Activated gamma-delta T cell treated with Interleukin-2 at 50 U/mL for 16 hours (primary cell): Measurements from ENCODE around the gene CACNA2D3.

Experiments
- DNase-seq: peaks from one replicate; pipeline ENCODE4 v3.0.0-alpha.2; 2020

CACNA2D3 gene

GRCh38 chr3:54283470-54283869 is 161.1 kb downstream of the CACNA2D3 start:
- no peak for DNase-seq

- DNase-seq: no peak
These were observed 171.9 kb downstream of the CACNA2D3 start for GRCh38 chr3:54294214-54294613.

- no peak for DNase-seq
These were observed 174.2 kb downstream of the CACNA2D3 start for GRCh38 chr3:54296531-54296930.

GRCh38 chr3:54299169-54299935 is 177.0 kb downstream of the CACNA2D3 start:
- DNase-seq: no peak

- no peak for DNase-seq
These were observed 181.4 kb downstream of the CACNA2D3 start for GRCh38 chr3:54303517-54304375.

DNA sequence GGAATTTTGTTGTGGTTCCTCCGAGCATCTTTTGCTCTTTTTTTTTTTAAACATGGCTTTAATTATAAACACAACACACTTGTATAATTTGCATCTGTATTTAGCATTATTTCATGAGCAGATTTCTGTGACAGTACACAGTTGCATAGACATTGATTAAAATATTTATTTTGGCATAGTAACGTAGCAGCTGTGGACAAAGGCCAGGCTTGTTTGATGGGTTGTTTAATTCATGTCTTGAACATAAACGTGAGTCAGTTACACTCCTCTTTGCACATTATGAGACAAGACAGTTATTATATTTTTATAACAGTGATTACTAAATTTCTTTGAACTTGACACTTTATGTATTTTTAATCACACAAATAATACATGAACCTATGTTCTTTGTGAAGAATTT is 182.5 kb downstream of the CACNA2D3 start:
- DNase-seq: no peak

DNA sequence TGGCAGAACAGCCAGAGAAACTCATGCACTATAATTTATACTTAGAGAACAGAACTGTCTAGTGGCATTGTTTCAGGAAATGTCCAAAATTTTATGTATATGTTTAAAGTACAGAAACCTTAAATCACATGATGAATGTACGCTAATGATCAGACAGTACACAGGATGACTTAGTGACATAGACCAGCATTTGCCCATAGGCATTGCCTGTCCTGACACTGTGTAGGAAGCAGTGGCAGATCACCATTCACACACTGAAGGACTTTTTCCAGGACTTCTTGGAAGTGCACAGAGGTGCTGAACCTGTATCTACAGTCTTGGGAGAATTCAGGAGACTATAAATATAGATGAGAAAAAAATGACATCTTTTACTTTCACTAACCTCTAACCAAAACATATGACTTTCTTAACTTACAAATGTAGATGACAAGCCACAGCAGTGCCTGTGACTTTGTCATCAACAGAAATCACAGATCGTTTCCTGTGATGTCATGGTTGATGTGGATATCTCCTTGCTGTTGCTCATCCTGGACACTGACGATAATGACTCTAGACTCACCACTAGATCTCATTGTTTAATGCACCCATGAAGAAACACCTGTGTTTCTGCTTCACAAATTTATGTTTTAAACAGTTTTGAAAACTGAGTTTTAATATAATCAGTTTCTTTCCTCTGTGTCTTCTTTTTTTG is 183.2 kb downstream of the CACNA2D3 start:
- DNase-seq: no peak

DNA sequence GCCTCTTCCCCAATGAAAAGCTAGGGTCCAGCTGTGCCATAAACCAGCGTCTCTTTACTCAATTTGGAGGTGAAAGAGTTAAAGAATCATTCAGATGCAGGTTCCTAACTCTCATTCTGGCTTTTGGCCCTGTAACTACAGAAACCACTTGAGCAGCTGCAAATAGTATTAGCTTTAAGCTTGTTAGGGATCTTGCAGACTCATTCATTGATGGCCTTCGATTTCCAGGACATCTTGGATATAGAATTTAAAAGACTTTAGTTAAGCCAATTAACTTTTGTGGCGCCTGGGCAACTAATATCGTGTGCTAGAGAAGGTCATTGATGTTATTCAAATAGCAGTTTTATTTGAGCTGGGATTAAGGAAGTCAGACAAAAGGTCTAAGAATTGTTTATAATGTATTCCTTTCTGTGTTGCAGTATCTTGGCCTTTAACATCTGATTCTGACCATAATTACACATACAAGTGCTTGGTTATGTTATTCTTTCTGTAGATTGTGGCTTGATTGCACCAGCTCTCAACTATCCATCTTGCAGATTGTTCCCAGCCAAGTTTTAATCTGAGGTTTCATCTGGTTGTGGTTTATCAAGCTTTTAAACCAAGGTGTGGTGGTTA is 185.3 kb downstream of the CACNA2D3 start:
- DNase-seq: no peak

DNA sequence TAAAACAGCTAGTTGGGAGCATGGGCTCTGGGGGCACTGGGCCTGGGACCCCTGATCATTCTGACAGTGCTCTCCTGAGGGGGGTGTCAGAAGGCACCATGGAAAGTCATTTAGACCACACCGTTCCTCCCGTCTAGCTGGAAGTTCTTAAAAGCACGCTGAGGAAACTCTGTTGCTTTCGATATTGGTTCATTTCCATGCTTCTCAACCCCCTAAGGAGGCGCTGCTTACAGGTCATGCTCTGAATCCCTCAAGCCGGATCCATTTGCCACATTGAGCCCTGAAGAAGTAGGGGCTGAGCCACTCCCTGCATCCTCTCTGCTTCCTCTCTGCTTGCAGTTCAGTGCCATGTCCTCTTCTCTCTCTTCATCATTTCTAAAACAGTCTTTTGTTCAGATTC is 187.2 kb downstream of the CACNA2D3 start:
- DNase-seq: no peak

DNA sequence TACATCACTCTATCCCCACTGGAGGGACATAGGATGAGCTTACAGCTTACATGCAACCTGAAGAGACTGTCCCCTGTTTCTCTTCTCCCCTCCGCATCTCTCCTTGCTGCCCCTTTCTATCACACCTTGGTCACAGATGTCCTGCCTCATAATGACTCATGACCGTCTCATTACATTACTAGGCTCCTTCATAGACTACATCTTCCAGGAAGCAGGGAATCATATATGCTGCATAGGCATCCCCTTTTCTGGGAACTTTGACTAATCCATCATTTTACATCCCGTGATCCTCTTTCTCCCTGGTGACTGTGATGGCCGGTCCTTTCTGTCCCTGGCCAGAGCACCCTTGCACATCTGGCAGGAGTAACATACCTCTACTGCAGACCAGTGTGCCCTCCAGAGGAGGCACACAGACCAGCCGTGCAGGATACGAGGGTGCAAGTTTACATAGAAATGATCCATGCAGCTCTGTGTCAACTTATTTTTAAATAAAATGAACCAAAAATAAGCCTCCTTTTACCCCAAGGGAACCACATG is 188.9 kb downstream of the CACNA2D3 start:
- DNase-seq: no peak

DNA sequence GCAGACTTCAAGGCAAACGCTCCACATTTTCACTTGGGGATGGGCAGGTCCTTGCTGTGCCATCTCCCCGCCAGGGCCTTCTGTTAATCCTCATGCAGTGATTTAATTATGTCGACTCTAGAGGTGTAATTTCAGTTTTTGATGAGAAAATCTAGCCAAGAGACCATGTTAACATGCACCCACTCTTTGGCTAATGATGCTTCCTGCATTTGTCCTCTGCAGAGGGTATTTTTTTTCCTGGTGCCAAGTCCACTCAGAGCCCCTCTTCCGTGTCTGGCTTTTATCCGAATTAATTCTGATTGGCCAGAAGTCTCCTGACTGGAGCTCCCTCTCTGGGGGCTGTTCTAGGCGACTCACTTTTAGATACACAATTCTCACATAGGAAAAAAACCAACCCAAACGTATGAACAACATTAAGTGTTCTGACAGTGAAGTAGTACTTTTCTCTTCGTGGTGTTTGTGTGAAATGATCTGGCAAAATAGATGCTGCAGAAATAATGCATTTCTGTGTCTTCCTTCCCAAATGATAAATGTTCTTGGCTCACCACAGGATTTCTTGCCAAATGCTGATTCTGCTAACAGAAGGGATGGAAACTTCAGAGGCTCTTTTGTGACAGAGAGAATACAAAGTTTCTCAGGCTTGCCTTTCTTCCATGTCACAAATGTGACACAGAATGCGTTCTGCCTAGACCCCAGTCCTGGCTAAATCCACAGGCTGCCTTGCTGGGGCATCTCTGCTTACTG is 190.0 kb downstream of the CACNA2D3 start:
- DNase-seq: no peak

- no peak for DNase-seq
These were observed 191.1 kb downstream of the CACNA2D3 start for GRCh38 chr3:54313418-54313817.

GRCh38 chr3:54321520-54321919 is 199.2 kb downstream of the CACNA2D3 start:
- no peak for DNase-seq

- no peak for DNase-seq
These were observed 200.0 kb downstream of the CACNA2D3 start for GRCh38 chr3:54322354-54322753.

GRCh38 chr3:54324103-54324502 is 201.8 kb downstream of the CACNA2D3 start:
- no peak for DNase-seq

- DNase-seq: no peak
These were observed 204.6 kb downstream of the CACNA2D3 start for GRCh38 chr3:54326951-54327350.

GRCh38 chr3:54331341-54331740 is 209.0 kb downstream of the CACNA2D3 start:
- DNase-seq: no peak

DNA sequence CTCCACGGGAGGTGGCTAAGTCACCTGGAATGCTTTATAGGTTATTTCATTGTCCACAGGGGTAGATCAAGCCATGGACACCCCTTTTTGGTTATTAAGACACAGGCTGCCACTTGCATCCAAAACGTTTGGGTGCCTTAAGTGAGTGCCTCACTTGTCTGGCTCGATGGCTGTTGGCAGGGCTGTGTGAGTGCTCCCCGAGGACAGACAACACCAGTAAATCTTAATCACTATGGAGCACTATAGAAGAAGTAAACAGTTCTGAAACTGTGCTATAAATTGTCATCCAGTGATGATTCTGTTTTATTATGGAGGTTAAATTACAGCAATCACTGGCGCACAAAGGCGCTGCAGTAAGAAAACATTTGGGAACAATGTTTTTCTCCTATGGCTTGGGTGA is 215.5 kb downstream of the CACNA2D3 start:
- no peak for DNase-seq

DNA sequence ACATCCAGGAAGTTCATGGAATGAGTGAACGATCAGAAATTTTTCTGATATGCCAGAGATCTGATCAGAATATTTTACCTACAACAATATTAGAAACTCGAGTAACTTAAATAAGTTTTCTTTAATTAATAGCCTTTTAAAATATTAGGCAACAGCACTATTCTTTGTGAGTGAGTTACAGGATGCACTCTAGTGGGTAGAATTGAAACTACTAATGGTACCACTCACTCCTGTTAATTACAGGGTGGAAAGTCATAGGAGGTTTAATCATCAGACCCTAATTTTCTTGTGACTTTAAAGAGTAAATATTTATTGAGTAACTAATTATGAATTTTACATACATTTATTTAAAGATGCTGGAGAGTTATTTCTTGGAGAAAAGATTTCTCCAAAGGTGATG is 217.3 kb downstream of the CACNA2D3 start:
- no peak for DNase-seq

DNA sequence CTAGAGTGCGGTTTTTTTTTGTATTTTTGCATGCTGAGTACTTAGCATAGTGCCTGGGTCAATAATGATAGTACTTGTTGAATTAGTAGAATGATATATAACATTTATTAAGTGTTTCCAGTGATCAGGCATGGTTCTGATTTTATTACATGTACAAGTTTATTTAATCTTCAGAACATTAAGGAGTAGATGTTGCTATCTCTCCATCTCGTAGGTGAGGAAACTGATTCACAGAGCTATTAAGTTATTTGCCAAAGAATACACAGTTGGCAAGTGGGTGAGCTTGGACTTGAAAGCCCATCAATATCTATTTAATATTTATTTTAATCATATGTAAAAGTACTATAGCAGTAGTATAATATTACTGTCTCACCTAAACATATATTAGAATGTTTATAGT is 219.5 kb downstream of the CACNA2D3 start:
- DNase-seq: no peak

GRCh38 chr3:54342676-54343075 is 220.3 kb downstream of the CACNA2D3 start:
- no peak for DNase-seq

DNA sequence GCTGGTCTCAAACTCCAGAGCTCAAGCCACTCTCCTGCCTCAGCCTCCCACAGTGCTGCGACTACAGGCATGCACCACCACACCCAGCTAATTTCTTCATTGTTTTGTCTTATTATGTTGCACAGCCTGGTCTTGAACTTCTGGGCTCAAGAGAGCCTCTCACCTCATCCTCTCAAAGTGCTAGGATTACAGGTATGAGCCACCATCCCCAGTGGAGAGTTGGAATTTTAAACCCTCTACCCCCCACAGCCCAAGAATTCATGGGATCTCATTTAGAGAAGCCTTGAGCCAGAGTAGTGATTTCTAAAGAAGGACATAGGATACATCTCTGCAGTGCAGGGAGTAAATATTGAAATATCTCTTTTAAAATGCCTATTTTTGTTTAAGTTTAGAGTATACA is 221.1 kb downstream of the CACNA2D3 start:
- no peak for DNase-seq
